B cell (primary cell): ENCODE data around the gene ASMTL. TPM values are rescaled to one million over a fixed set of nuclear protein-coding genes. Genes with fewer than 3 reads are reported as not detected.

ENCODE experiments used
- ATAC-seq: fragments of 200-7000 bp; cut with Tn5 transposase; one replicate; pipeline ENCODE4 v1.10.0; 2021; ENCODE audit warnings: low read depth, mild to moderate bottlenecking, moderate number of reproducible peaks, moderate library complexity
- CTCF ChIA-PET: fragments of 350-600 bp; sonication (Branson Sonifier 250); formaldehyde crosslinking; loops from one replicate; lab custom pipeline; 2021; ENCODE audit warnings: antibody characterized with exemption, inconsistent platforms; lab: Charles Lee
- POLR2A ChIA-PET: fragments of 350-600 bp; sonication (Branson Sonifier 250); formaldehyde crosslinking; loops from one replicate; lab custom pipeline; 2021; ENCODE audit warnings: antibody characterized with exemption; lab: Charles Lee
- DNase-seq: peaks from one replicate; pipeline ENCODE4 v3.0.0; 2013
- H2AFZ ChIP-seq: 2 replicates; pipeline ENCODE4 v1.6.1; 2012; ENCODE audit warnings: mild to moderate bottlenecking, low read depth, low read length; ENCODE audit not compliant: insufficient read depth, poor library complexity, severe bottlenecking
- H3K27ac ChIP-seq, 2 donors: 1 replicate in 1 of 2; 2 replicates in 1 of 2; pipeline ENCODE4 v1.5.1; 2012 to 2013; ENCODE audit warnings: low read length in 2 of 2, mild to moderate bottlenecking in 2 of 2, moderate library complexity in 1 of 2
- H3K27me3 ChIP-seq, 4 experiments: fragments of 200-600 bp in 1 of 4; sonication (generic) in 1 of 4; replicated peaks in 1 of 4; 1 replicate in 2 of 4; 2 replicates in 2 of 4; pipeline versions ENCODE4 v1.6.1 to v1.7.0; 2013 to 2016; ENCODE audit warnings: low read length in 3 of 4, mild to moderate bottlenecking in 2 of 4, mixed read lengths in 1 of 4, moderate library complexity in 1 of 4; ENCODE audit not compliant: insufficient read depth in 4 of 4, control insufficient read depth in 3 of 4; ENCODE audit errors: control extremely low read depth in 1 of 4
- H3K36me3 ChIP-seq, 2 experiments: replicated peaks in 1 of 2; 1 replicate in 1 of 2; 2 replicates in 1 of 2; pipeline versions ENCODE4 v1.6.1 to v1.7.1; 2013; ENCODE audit warnings: low read length in 1 of 2; ENCODE audit not compliant: insufficient read depth in 2 of 2, control insufficient read depth in 1 of 2; ENCODE audit errors: control extremely low read depth in 1 of 2, extremely low read depth in 1 of 2
- H3K4me1 ChIP-seq, 2 donors: fragments of 200-600 bp in 1 of 2; sonication (generic) in 1 of 2; 1 replicate in 1 of 2; 2 replicates in 1 of 2; pipeline versions ENCODE4 v1.5.1 to v1.6.1; 2013 to 2017; ENCODE audit warnings: low read length in 2 of 2; ENCODE audit not compliant: control insufficient read depth in 2 of 2, insufficient read depth in 2 of 2
- H3K4me2 ChIP-seq: replicated peaks from 2 replicates; pipeline ENCODE3; 2012; ENCODE audit warnings: mild to moderate bottlenecking, low read depth, low read length; ENCODE audit not compliant: poor library complexity, severe bottlenecking
- H3K4me3 ChIP-seq, 5 experiments: fragments of 200-600 bp in 1 of 5; sonication (generic) in 1 of 5; 1 replicate in 3 of 5; 2 replicates in 2 of 5; pipeline versions ENCODE4 v1.5.1 to v1.7.0; 2011 to 2016; ENCODE audit warnings: low read length in 4 of 5, mild to moderate bottlenecking in 4 of 5, low read depth in 2 of 5, control low read depth in 1 of 5, moderate library complexity in 1 of 5; ENCODE audit not compliant: insufficient read depth in 1 of 5; ENCODE audit errors: control extremely low read depth in 1 of 5, extremely low read depth in 1 of 5
- H3K79me2 ChIP-seq: fragments of 200-600 bp; sonication (generic); one replicate; pipeline ENCODE4 v1.6.0; 2016; ENCODE audit warnings: low read length; ENCODE audit not compliant: control insufficient read depth, insufficient read depth
- H3K9ac ChIP-seq: fragments of 200-600 bp; sonication (generic); 2 replicates; pipeline ENCODE4 v1.6.1; 2017; ENCODE audit warnings: mild to moderate bottlenecking, low read length, moderate library complexity
- H3K9me3 ChIP-seq, 3 donors: one replicate each; pipeline versions ENCODE4 v1.6.1 to v1.7.1; 2013; ENCODE audit warnings: low read length in 2 of 3; ENCODE audit not compliant: control insufficient read depth in 2 of 3, insufficient read depth in 1 of 3; ENCODE audit errors: control extremely low read depth in 1 of 3
- H4K20me1 ChIP-seq: 2 replicates; pipeline ENCODE4 v1.6.0; 2012; ENCODE audit warnings: mild to moderate bottlenecking, low read length; ENCODE audit not compliant: insufficient read depth, control insufficient read depth, poor library complexity, severe bottlenecking
- H3K27ac Mint-ChIP-seq: one replicate; pipeline ENCODE4 v1.8.0; 2021; ENCODE audit warnings: mixed read lengths
- H3K27me3 Mint-ChIP-seq: one replicate; pipeline ENCODE4 v1.8.0; 2021; ENCODE audit warnings: mixed read lengths
- H3K4me1 Mint-ChIP-seq: one replicate; pipeline ENCODE4 v1.8.0; 2021; ENCODE audit warnings: mixed read lengths
- H3K4me3 Mint-ChIP-seq: one replicate; pipeline ENCODE4 v1.8.0; 2021; ENCODE audit warnings: mixed read lengths
- H3K9me3 Mint-ChIP-seq: one replicate; pipeline ENCODE4 v1.8.0; 2022; ENCODE audit warnings: mixed read lengths; ENCODE audit not compliant: insufficient read depth
- CTCF ChIP-seq: fragments of 200-600 bp; IDR thresholded peaks from one replicate; pipeline ENCODE4 v1.8.0; 2022; ENCODE audit warnings: antibody characterized with exemption, mild to moderate bottlenecking
- EZH2 ChIP-seq: IDR thresholded peaks from 2 replicates; pipeline ENCODE4 v1.6.1; 2012; ENCODE audit warnings: borderline replicate concordance, low read depth, mild to moderate bottlenecking, moderate library complexity, low read length; ENCODE audit not compliant: insufficient read depth, poor library complexity, severe bottlenecking
- WGBS: methylation state at CpG from one replicate; pipeline ENCODE4 v1.1.5; 2013; ENCODE audit warnings: missing lambda C conversion rate; ENCODE audit not compliant: insufficient coverage; 5-methylcytosine and 5-hydroxymethylcytosine counted together
- intact Hi-C: fragments of 100-400 bp; cut with micrococcal nuclease; formaldehyde crosslinking; loops from one replicate; pipeline ENCODE4 v1.10.0; 2022
- polyA plus RNA-seq: library from polyadenylated mRNA; depleted of rRNA; stranded (reverse); fragments of >200 nt; gene quantifications from 2 replicates; pipeline ENCODE4 v1.2.3, GENCODE V29; 2012
- total RNA-seq, 2 donors: library from RNA; stranded (reverse); fragments of 120-200 nt in 1 of 2; gene quantifications; 1 replicate in 1 of 2; 2 replicates in 1 of 2; pipeline versions ENCODE4 v1.2.3 to v1.2.4, GENCODE V29; 2013 to 2022

ASMTL gene
- total and polyA plus RNA-seq, 2 donors (not counting 1 experiment from before 2014, with no cell fraction given), result 33.3 to 52.9 TPM

- peaks cover 41% of the 10 kb centered on the region for H3K79me2 ChIP-seq
Measured at GRCh38 chrX:1462596-1463251, 10.0 kb upstream of the ASMTL start.

More at GRCh38 chrX:1462596-1463251, 10.0 kb upstream of the ASMTL start:
- H3K27ac Mint-ChIP-seq, result peak overlapping the region; percentile 39
- WGBS, result 38% methylated on average over 19 of the region's 19 CpGs
- ChIA-PET CTCF (no interaction called here), POLR2A (no interaction called here)
- no peak overlapping the region for H2AFZ ChIP-seq
- peak overlapping the region; percentile 1 for H3K4me3 Mint-ChIP-seq
- peaks cover 51% of the 10 kb centered on the region for H4K20me1 ChIP-seq
- peak; percentile 36 for ATAC-seq
- peaks cover 40 to 54% of the 10 kb centered on the region in 2 donors for H3K4me1 ChIP-seq
- no peak overlapping the region for H3K4me3 ChIP-seq
- H3K9ac ChIP-seq, result no peak overlapping the region
- no peaks in the 10 kb centered on the region for H3K27me3 ChIP-seq
- H3K9me3 Mint-ChIP-seq, result no peaks in the 10 kb centered on the region
- intact Hi-C loops, result no loop called here
- H3K4me2 ChIP-seq, result no peak overlapping the region
- H3K27ac ChIP-seq, result peak overlapping the region in 1 of 2 donors; percentile 2
- no peaks in the 10 kb centered on the region for H3K27me3 Mint-ChIP-seq
- H3K4me1 Mint-ChIP-seq, result peaks cover 43% of the 10 kb centered on the region
- TF ChIP-seq EZH2, result no peak
- TF ChIP-seq CTCF, result no peak
- peak; percentile 48 for DNase-seq
- peaks cover 0 to 41% of the 10 kb centered on the region in 2 experiments for H3K36me3 ChIP-seq
- peaks cover 0 to 5% (median 0%) of the 10 kb centered on the region in 3 donors for H3K9me3 ChIP-seq
